NOMO-1 treated with dmso at 0.1 percent for 144 hours (cell line): ENCODE results near the gene TPGS1.

Experiments used
- DNase-seq: peaks from one replicate; lab custom pipeline; 2025; ENCODE audit not compliant: unreplicated experiment; lab: John Stamatoyannopoulos, UW

TPGS1 gene

GRCh38 chr19:507286-508203, at the start of gene TPGS1:
Gene TPGS1 (plus strand): TSS chr19:507497. CDS start chr19:507507, 10 bp downstream.
- peak; percentile 60 for DNase-seq

- no peak for DNase-seq
These were observed 49.7 kb upstream of the TPGS1 start for GRCh38 chr19:457636-458035.

GRCh38 chr19:458091-459042, 48.9 kb upstream of the TPGS1 start:
- DNase-seq, result no peak

GRCh38 chr19:459724-460511, 47.4 kb upstream of the TPGS1 start:
- DNase-seq, result no peak

GRCh38 chr19:460877-461720, 46.2 kb upstream of the TPGS1 start, which contains the start of gene SHC2:
Gene SHC2 (minus strand): TSS chr19:461033. CDS start chr19:460996, 37 bp downstream.
- no peak for DNase-seq

- no peak for DNase-seq
These were observed 45.4 kb upstream of the TPGS1 start for GRCh38 chr19:461721-462551.

GRCh38 chr19:463483-464207, 43.7 kb upstream of the TPGS1 start:
- DNase-seq, result no peak

- DNase-seq, result no peak
These were observed 43.1 kb upstream of the TPGS1 start for GRCh38 chr19:464208-464545.

GRCh38 chr19:465056-465816, 42.1 kb upstream of the TPGS1 start:
- DNase-seq, result no peak

- DNase-seq, result no peak
These were observed 39.7 kb upstream of the TPGS1 start for GRCh38 chr19:467554-467953.

GRCh38 chr19:468587-469256, 38.6 kb upstream of the TPGS1 start:
- no peak for DNase-seq

GRCh38 chr19:469833-470232, 37.5 kb upstream of the TPGS1 start:
- DNase-seq, result no peak

- no peak for DNase-seq
These were observed 36.6 kb upstream of the TPGS1 start for GRCh38 chr19:470701-471100.

- DNase-seq, result no peak
These were observed 35.1 kb upstream of the TPGS1 start for GRCh38 chr19:472005-472858.

GRCh38 chr19:474126-475078, 32.9 kb upstream of the TPGS1 start:
- DNase-seq, result no peak
